SU-DHL-6 (cell line): ENCODE measurements around the gene FIBP.

Experiments used
- H2AFZ ChIP-seq: fragments of 200-600 bp; sonication (generic); 2 replicates; pipeline ENCODE4 v1.6.1; 2014; ENCODE audit warnings: low read depth, mild to moderate bottlenecking, moderate library complexity, mixed read lengths, antibody characterized with exemption, low read length; ENCODE audit not compliant: severe bottlenecking
- H3F3A ChIP-seq: fragments of 200-600 bp; shearing (Covaris generic); 2 replicates; pipeline ENCODE4 v1.6.0; 2016; ENCODE audit warnings: antibody characterized with exemption, mild to moderate bottlenecking; ENCODE audit not compliant: insufficient read depth
- H3K27ac ChIP-seq: fragments of 200-600 bp; sonication (generic); 2 replicates; pipeline ENCODE4 v1.5.1; 2016; ENCODE audit warnings: low read depth, mild to moderate bottlenecking, low read length, moderate library complexity, mixed read lengths
- H3K27me3 ChIP-seq: fragments of 200-600 bp; sonication (generic), shearing (Covaris generic); 2 replicates; pipeline ENCODE4 v1.6.0; 2014; ENCODE audit warnings: mild to moderate bottlenecking, low read length
- H3K36me3 ChIP-seq: fragments of 200-600 bp; sonication (generic); 2 replicates; pipeline ENCODE4 v1.6.1; 2014; ENCODE audit warnings: mild to moderate bottlenecking, low read length, mixed read lengths
- H3K4me2 ChIP-seq: fragments of 300-600, 200-600 bp; shearing (Covaris generic), sonication (generic); 2 replicates; pipeline ENCODE4 v1.6.0; 2014; ENCODE audit warnings: low read length, low read depth, mild to moderate bottlenecking; ENCODE audit not compliant: poor library complexity, severe bottlenecking
- H3K4me3 ChIP-seq: fragments of 200-600 bp; sonication (generic); 2 replicates; pipeline ENCODE4 v1.5.1; 2014; ENCODE audit warnings: antibody characterized with exemption, low read length, mild to moderate bottlenecking, mixed read lengths; ENCODE audit not compliant: insufficient read depth, poor library complexity, severe bottlenecking
- H3K79me2 ChIP-seq: fragments of 200-600 bp; sonication (generic); 2 replicates; pipeline ENCODE4 v1.6.1; 2014; ENCODE audit warnings: mild to moderate bottlenecking, low read length, moderate library complexity; ENCODE audit not compliant: insufficient read depth
- H3K9ac ChIP-seq: fragments of 200-600 bp; sonication (generic); 2 replicates; pipeline ENCODE4 v1.7.0; 2014; ENCODE audit warnings: mild to moderate bottlenecking, low read length
- H3K9me2 ChIP-seq: fragments of 200-600 bp; sonication (generic); replicated peaks from 2 replicates; pipeline ENCODE4 v1.6.1; 2014; ENCODE audit warnings: low read length; ENCODE audit not compliant: insufficient read depth
- H3K9me3 ChIP-seq: fragments of 200-600 bp; sonication (generic); 2 replicates; pipeline ENCODE4 v1.6.1; 2014; ENCODE audit warnings: low read length, mixed read lengths; ENCODE audit not compliant: insufficient read depth
- H4K20me1 ChIP-seq: fragments of 200-600 bp; sonication (generic); 2 replicates; pipeline ENCODE4 v1.6.1; 2014; ENCODE audit warnings: low read depth, mild to moderate bottlenecking, antibody characterized with exemption, low read length, moderate library complexity, mixed read lengths
- EZH2phosphoT487 ChIP-seq: fragments of 200-600 bp; sonication (generic), shearing (Covaris generic); conservative IDR thresholded peaks from 2 replicates; pipeline ENCODE4 v1.6.1; 2018; ENCODE audit warnings: mild to moderate bottlenecking, antibody characterized with exemption, low read length, moderate library complexity, mixed read lengths
- TF ChIP-seq, protein P1 (sequence below): fragments of 200-600 bp; sonication (generic); IDR thresholded peaks from one replicate; pipeline ENCODE4 v1.5.1; 2017; ENCODE audit warnings: antibody characterized with exemption, mild to moderate bottlenecking, low read length, moderate library complexity; ENCODE audit not compliant: insufficient read depth, poor library complexity, severe bottlenecking

FIBP gene

DNA sequence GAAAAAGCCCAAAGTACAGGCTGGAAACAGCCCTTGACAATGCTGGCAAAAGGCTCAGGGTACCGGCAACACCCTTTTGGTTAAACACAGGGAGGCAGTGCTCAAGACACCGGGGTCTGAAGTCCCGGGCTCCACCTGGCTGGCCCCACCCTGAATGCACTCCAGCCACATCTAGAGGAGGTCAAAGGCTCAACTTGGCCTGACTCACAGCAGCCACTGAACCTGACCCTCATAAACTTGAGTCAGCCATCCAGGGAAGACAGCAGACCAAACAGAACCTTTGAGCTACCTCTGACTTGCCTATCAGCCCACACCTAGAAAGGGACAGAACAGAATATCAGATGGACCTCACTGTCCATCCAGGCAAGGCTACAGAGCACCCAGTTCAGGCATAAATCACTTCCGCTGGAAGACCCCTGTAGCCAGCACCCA, 34.1 kb downstream of the FIBP start:
- Histone ChIP-seq H3K9me3 (no peaks in the 10 kb centered on the region), H4K20me1 (peaks cover 16% of the 10 kb centered on the region), H3K27me3 (no peaks in the 10 kb centered on the region), H3K4me2 (no peak overlapping the region), H3K36me3 (peaks cover 24% of the 10 kb centered on the region), H3K9ac (no peak overlapping the region), H3K4me3 (no peak overlapping the region), H3F3A (peaks cover 34% of the 10 kb centered on the region), H2AFZ (no peak overlapping the region), H3K9me2 (no peaks in the 10 kb centered on the region), H3K79me2 (peaks cover 28% of the 10 kb centered on the region), H3K27ac (no peak overlapping the region)
- TF ChIP-seq EZH2phosphoT487: no peak
- TF ChIP-seq, protein P1, sequence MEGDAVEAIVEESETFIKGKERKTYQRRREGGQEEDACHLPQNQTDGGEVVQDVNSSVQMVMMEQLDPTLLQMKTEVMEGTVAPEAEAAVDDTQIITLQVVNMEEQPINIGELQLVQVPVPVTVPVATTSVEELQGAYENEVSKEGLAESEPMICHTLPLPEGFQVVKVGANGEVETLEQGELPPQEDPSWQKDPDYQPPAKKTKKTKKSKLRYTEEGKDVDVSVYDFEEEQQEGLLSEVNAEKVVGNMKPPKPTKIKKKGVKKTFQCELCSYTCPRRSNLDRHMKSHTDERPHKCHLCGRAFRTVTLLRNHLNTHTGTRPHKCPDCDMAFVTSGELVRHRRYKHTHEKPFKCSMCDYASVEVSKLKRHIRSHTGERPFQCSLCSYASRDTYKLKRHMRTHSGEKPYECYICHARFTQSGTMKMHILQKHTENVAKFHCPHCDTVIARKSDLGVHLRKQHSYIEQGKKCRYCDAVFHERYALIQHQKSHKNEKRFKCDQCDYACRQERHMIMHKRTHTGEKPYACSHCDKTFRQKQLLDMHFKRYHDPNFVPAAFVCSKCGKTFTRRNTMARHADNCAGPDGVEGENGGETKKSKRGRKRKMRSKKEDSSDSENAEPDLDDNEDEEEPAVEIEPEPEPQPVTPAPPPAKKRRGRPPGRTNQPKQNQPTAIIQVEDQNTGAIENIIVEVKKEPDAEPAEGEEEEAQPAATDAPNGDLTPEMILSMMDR: no peak

DNA sequence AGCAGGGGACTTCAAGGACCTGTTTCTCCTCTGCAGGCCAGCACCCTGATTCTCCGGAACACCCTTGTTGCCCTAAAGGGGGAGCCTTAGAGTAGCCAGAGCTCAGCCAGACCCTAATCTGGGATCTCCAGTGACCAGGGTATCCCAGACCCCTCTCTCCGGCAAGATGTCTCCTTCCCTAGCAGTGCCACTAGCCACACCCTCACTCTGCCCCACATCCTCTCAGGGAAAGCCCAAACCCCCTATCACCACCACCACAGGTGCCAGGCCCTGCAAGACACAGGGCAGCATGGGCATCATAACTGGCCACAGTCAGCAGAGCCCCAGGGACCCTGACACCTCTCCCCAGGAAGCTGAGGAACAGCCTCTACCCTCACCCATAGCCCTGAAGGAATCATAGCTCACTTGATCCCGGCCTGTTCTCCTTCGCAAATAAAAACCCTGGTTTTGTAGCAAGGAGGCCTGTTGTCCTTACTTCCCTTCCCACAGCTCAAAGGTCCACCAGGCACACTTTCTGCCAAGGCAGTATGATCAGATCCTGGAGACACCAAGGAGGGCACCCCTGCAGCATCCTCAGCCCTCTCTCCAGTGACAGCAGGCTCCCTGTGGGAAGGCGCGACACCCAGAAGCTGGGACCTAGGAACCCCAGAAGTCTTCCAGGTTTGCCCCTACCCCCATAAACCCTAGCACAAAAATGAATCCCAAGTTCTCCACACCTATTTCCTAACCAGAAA, 34.9 kb downstream of the FIBP start:
- H2AFZ ChIP-seq: no peak overlapping the region
- H3K9ac ChIP-seq: no peak overlapping the region
- peaks cover 27% of the 10 kb centered on the region for H3F3A ChIP-seq
- no peaks in the 10 kb centered on the region for H3K27me3 ChIP-seq
- H3K4me2 ChIP-seq: no peak overlapping the region
- H4K20me1 ChIP-seq: peaks cover 16% of the 10 kb centered on the region
- H3K27ac ChIP-seq: no peak overlapping the region
- H3K36me3 ChIP-seq: peaks cover 24% of the 10 kb centered on the region
- no peak for TF ChIP-seq EZH2phosphoT487
- TF ChIP-seq, protein P1: no peak
- peaks cover 28% of the 10 kb centered on the region for H3K79me2 ChIP-seq
- H3K9me2 ChIP-seq: no peaks in the 10 kb centered on the region
- no peak overlapping the region for H3K4me3 ChIP-seq
- no peaks in the 10 kb centered on the region for H3K9me3 ChIP-seq

DNA sequence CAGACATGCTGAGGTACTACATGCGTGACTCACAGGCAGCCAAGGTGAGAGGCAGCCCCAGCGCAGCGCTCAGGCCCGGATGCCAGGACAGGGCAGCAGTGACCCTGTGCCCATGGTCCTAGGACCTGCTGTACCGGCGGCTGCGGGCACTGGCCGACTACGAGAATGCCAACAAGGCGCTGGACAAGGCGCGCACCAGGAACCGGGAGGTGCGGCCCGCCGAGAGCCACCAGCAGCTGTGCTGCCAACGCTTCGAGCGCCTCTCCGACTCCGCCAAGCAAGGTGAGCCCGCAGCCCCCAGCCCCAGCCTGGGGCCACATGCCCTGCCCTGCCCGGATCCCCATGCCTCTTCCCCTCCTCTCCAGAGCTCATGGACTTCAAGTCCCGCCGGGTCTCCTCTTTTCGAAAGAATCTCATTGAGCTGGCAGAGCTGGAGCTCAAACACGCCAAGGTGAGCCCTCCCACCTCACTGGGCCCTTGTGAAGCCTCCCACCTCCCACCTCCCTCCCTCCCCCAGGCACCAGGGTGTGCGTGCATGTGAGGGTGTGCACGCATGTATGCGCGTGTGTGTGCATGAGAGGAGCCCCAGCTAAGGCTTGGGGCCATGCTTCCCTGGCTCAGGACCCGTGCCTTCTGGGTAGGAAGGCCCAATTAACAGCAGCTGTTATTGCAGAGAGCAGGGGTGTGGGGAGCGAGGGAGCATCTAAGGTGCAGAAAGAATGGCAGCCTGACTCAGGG, 35.6 kb downstream of the FIBP start:
- Histone ChIP-seq H3K27ac (no peak overlapping the region), H3K4me3 (no peak overlapping the region), H3K36me3 (peaks cover 24% of the 10 kb centered on the region), H3K79me2 (peaks cover 26% of the 10 kb centered on the region), H3K27me3 (no peaks in the 10 kb centered on the region), H3F3A (peaks cover 26% of the 10 kb centered on the region), H3K9me2 (no peaks in the 10 kb centered on the region), H3K4me2 (no peak overlapping the region), H2AFZ (no peak overlapping the region), H4K20me1 (peaks cover 16% of the 10 kb centered on the region), H3K9me3 (no peaks in the 10 kb centered on the region), H3K9ac (no peak overlapping the region)
- no peak for TF ChIP-seq EZH2phosphoT487
- TF ChIP-seq, protein P1: no peak
